Chondrocyte (in vitro differentiated cells): Measurements from ENCODE around the gene GRIN3B. TPM values are rescaled to one million over a fixed set of nuclear protein-coding genes. Genes with fewer than 3 reads are reported as not detected.
"Not testable (repeated sequence)": the region's sequence is repeated elsewhere in the genome, so short reads cannot be mapped to it uniquely, and the experiment has no call there.

ENCODE experiments used
- DNase-seq: peaks from one replicate; pipeline ENCODE4 v3.0.0; 2021; ENCODE audit warnings: mixed read lengths, low spot score
- H3K27ac Mint-ChIP-seq: one replicate; pipeline ENCODE4 v1.8.0; 2021; ENCODE audit warnings: mild to moderate bottlenecking, moderate library complexity, mixed read lengths; ENCODE audit not compliant: unreplicated experiment
- H3K27me3 Mint-ChIP-seq: 2 replicates; pipeline ENCODE4 v1.8.0; 2021; ENCODE audit warnings: low read depth, mixed read lengths
- H3K36me3 Mint-ChIP-seq: 2 replicates; pipeline ENCODE4 v1.8.0; 2021; ENCODE audit warnings: low read depth, mixed read lengths
- H3K4me1 Mint-ChIP-seq: 2 replicates; pipeline ENCODE4 v1.8.0; 2021; ENCODE audit warnings: low read depth, mild to moderate bottlenecking, mixed read lengths
- H3K4me3 Mint-ChIP-seq: one replicate; pipeline ENCODE4 v1.8.0; 2021; ENCODE audit warnings: mild to moderate bottlenecking, moderate library complexity, mixed read lengths; ENCODE audit not compliant: unreplicated experiment
- H3K9me3 Mint-ChIP-seq: 2 replicates; pipeline ENCODE4 v1.8.0; 2021; ENCODE audit warnings: low read depth, mixed read lengths
- total RNA-seq: library from RNA; stranded (reverse); gene quantifications from 3 replicates; pipeline ENCODE4 v1.2.1, GENCODE V29; 2021
- TF ChIP-seq, protein P1 (sequence below): fragments of 200-600 bp; sonication (generic); IDR thresholded peaks from 2 replicates; pipeline ENCODE4 v1.5.0; 2021; ENCODE audit warnings: antibody characterized with exemption, mild to moderate bottlenecking, moderate library complexity

The GRIN3B gene
- total RNA-seq, 1 donor from 2014 or later = 0.67 TPM

DNA sequence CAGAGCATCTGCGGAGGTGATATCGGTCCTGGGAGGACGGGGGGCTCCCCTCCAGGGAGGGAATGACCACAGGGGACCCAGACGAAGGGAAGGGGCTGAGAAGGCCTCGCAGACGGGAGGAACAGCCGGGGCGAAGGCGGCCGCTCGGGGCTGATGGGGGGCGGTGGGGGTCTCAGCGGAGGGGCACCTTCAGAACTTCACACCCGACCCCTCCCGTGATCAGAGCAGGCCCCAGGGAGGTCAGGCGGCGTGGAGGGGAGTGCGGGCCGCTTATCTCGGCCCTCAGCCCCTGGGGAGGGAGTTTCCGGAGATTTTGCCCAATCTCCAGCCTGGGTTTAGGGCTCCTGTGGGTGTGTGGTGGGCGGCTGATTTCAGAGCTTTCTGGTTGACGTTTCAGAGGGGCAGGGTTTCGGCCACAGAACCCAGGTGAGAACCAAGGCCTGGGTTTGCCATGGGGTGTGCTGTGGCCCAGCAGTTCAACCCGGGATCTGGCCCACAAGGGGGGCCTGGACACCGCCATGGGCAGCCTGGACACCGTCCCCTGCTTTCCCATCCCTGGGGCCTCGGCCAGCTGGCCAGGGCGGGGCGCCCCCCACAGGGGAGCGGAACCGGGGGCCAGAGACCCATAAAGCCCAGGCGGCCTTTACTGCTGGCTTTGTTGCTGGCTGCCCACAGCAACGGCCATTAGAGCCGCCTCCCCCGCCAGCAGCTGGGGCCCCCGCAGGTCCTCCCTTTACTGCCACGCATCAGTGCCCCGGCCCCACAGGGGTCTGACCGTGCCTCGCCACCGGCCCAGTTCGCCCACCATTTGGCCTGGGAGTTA, 45.3 kb upstream of the GRIN3B start:
- no peaks in the 10 kb centered on the region for H3K9me3 Mint-ChIP-seq
- no peak overlapping the region for H3K27ac Mint-ChIP-seq
- DNase-seq = peak; percentile 88
- TF ChIP-seq, protein P1, sequence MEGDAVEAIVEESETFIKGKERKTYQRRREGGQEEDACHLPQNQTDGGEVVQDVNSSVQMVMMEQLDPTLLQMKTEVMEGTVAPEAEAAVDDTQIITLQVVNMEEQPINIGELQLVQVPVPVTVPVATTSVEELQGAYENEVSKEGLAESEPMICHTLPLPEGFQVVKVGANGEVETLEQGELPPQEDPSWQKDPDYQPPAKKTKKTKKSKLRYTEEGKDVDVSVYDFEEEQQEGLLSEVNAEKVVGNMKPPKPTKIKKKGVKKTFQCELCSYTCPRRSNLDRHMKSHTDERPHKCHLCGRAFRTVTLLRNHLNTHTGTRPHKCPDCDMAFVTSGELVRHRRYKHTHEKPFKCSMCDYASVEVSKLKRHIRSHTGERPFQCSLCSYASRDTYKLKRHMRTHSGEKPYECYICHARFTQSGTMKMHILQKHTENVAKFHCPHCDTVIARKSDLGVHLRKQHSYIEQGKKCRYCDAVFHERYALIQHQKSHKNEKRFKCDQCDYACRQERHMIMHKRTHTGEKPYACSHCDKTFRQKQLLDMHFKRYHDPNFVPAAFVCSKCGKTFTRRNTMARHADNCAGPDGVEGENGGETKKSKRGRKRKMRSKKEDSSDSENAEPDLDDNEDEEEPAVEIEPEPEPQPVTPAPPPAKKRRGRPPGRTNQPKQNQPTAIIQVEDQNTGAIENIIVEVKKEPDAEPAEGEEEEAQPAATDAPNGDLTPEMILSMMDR = no peak
- no peak overlapping the region for H3K4me3 Mint-ChIP-seq
- no peaks in the 10 kb centered on the region for H3K36me3 Mint-ChIP-seq
- peaks cover 10% of the 10 kb centered on the region for H3K4me1 Mint-ChIP-seq
- H3K27me3 Mint-ChIP-seq = no peaks in the 10 kb centered on the region

DNA sequence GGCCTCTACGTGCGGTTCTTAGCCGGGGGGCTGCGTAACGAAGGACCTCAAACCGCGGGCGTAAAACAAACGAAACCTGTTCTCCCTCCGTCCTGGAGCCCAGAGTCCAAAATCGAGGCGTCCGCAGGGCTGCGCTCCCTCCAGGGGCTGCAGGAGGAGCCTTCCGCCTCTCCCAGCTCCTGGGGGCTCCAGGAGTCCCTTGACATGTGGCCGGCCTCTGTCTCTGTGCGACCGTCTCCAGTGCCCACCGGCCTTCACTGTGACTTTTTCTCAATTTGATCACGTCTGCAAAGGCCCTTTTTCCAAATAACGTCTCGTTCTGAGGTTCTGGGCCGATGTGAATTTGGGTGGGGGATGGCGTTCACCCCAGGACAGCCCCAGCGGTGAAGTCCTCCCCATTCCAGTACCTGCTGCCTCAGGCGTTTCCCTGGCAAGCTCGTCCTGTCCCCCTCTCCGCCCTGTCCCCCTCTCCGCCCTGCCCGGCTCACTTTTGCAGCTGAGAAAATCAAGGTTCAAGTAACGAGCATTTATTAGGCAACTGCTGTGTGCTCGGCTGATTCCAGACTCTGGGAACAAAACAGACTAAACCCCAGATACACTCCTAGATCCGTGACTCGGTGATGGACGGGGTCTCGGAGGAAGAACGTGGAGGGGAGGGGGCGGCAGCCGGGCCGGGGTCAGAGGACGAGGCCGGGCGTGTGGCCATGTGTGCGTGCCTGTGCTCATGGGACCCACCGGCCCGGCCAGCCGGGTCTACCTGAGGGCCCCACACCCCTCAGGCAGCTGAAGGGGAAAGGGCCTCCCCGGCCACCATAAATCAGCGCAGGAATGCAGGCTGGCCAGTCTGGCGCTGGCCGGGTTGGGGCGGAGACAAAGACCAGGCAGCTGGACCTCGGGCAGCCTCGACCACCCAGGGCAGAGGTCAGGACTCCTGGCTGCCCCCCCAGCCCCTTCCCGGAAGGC, 44.1 kb upstream of the GRIN3B start:
- H3K27ac Mint-ChIP-seq = no peak overlapping the region
- H3K9me3 Mint-ChIP-seq = no peaks in the 10 kb centered on the region
- no peaks in the 10 kb centered on the region for H3K36me3 Mint-ChIP-seq
- TF ChIP-seq, protein P1 = no peak
- no peak for DNase-seq
- H3K27me3 Mint-ChIP-seq = no peaks in the 10 kb centered on the region
- no peak overlapping the region for H3K4me3 Mint-ChIP-seq
- peaks cover 7% of the 10 kb centered on the region for H3K4me1 Mint-ChIP-seq

DNA sequence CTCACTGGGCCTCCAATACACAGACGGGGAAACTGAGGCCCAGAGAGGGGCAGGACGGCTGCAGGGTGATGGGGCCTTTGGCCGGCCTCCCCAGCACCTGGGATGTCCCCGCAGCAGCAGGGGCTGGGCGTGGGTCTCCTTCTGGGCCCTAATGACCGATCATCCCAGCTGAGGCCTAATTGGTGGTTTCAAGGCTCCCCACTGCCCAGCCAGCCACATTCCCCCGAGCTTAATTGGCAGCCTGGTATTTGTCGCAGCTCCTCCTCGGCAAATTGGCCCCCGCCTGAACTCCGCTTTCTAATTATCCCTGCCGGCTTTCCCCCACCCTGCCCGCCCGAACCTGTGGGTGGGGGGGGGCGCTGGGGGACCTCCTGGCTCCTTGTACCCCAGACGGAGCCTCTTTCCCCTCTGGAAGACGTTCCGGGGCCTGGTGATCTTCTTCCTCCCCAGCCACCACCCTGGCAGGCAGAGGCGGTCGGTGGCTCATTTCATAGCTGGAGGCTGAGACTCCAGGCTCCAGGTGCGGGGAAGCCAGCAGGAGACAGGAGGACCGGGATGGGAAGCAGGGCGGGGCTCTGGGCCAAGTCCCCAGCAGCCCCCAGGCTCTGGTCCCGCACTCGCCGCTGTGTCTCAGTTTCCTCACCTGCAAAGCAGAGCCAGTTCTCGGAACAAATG, 43.3 kb upstream of the GRIN3B start:
- Mint-ChIP-seq H3K27me3 (no peaks in the 10 kb centered on the region), H3K36me3 (no peaks in the 10 kb centered on the region), H3K4me1 (peaks cover 1% of the 10 kb centered on the region), H3K4me3 (no peak overlapping the region), H3K27ac (no peak overlapping the region), H3K9me3 (no peaks in the 10 kb centered on the region)
- no peak for DNase-seq
- TF ChIP-seq, protein P1 = no peak

DNA sequence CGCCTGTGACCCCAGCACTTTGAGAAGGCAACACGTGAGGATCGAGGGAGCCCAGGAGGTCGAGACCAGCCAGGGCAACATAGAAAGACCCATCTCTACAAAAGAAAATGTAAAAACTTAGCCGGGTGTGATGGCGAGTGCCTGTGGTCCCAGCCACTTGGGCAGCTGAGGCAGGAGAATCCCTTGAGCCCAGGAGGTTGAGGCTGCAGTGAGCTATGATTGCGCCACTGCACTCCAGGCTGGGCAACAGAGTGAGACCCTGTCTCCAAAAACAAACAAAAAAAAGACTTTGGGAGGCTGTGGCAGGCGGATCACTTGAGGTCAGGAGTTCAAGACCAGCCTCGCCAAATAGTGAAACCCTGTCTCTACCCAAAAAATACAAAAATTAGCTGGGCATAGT, 42.6 kb upstream of the GRIN3B start:
- not testable (repeated sequence) for H3K4me1 Mint-ChIP-seq, H3K27ac Mint-ChIP-seq, DNase-seq, H3K4me3 Mint-ChIP-seq, H3K27me3 Mint-ChIP-seq, H3K36me3 Mint-ChIP-seq, H3K9me3 Mint-ChIP-seq

DNA sequence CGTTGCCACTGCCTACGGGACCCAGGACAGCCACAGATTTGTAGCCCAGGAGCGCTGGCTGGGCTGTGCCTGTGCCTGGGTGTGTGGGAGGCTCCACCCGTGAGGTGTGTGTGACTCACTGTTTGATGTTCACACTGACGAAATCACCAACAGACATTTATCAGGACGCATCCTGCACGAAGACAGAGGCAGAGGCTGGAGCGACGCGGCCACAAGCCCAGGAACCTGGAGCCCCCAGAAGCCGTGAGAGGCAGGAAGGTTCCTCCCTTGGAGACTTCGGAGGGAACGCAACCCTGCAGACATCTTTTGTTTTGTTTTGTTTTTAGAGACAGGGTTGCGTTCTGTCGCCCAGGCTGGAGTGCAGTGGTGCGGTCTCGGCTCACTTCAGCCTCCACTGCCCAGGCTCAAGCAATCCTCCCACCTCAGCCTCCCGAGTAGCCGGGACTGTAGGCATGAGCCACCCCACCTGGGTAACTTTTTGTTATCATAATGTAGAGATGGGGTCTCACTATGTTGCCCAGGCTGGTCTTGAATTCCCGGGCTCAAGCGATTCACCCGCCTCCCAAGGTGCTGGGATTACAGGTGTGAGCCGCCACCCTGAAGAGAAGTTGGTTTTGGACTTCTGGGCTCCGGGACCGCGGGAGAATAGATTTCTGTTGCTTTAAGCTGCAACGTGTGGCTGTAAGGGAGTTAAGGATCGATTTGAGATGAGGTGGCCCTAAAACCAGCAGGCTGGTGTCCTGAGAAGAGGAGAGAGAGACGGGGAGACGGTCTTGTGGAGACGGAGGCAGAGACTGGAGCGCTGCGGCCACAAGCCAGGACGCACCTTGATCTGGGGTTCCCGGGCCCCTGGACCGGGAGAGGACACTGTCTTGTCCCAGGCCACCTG, 41.0 kb upstream of the GRIN3B start:
- Mint-ChIP-seq H3K9me3 (no peaks in the 10 kb centered on the region), H3K36me3 (peaks cover 2% of the 10 kb centered on the region), H3K27ac (no peak overlapping the region), H3K4me3 (no peak overlapping the region), H3K27me3 (no peaks in the 10 kb centered on the region), H3K4me1 (peaks cover 5% of the 10 kb centered on the region)
- no peak for DNase-seq
- TF ChIP-seq, protein P1 = no peak
